ENCODE data around the gene PIK3R5. TPM values are rescaled to one million over a fixed set of nuclear protein-coding genes. Genes with fewer than 3 reads are reported as not detected.

Gene PIK3R5
- total RNA-seq, 1 donor from 2014 or later: 14.5 TPM

- Mint-ChIP-seq H3K4me1 (ENCODE audit: unreplicated experiment) (peaks cover 11% of the 10 kb centered on the region), H3K4me3 (ENCODE audit: unreplicated experiment) (no peak overlapping the region)
Measured at GRCh38 chr17:8855477-8856204, 109.9 kb downstream of the PIK3R5 start.

GRCh38 chr17:8851600-8851999, 113.9 kb downstream of the PIK3R5 start:
- no peak overlapping the region for H3K4me3 Mint-ChIP-seq (ENCODE audit: unreplicated experiment)
- no peak for TF ChIP-seq CTCF (IDR thresholded peaks at IDR 0.05; ENCODE audit: unreplicated experiment)
- no peak overlapping the region for H3K27ac Mint-ChIP-seq (ENCODE audit: unreplicated experiment)
- H3K36me3 Mint-ChIP-seq (ENCODE audit: low read depth, unreplicated experiment): no peaks in the 10 kb centered on the region
- H3K4me1 Mint-ChIP-seq (ENCODE audit: unreplicated experiment): no peaks in the 10 kb centered on the region
- H3K27me3 Mint-ChIP-seq (ENCODE audit: unreplicated experiment): no peaks in the 10 kb centered on the region
- no peak for DNase-seq (ENCODE audit: low spot score)
- H3K9me3 Mint-ChIP-seq (ENCODE audit: unreplicated experiment): no peaks in the 10 kb centered on the region

More at GRCh38 chr17:8855477-8856204, 109.9 kb downstream of the PIK3R5 start:
- TF ChIP-seq CTCF (IDR thresholded peaks at IDR 0.05; ENCODE audit: unreplicated experiment): no peak
- H3K36me3 Mint-ChIP-seq (ENCODE audit: low read depth, unreplicated experiment): no peaks in the 10 kb centered on the region
- no peak for DNase-seq (ENCODE audit: low spot score)
- no peaks in the 10 kb centered on the region for H3K9me3 Mint-ChIP-seq (ENCODE audit: unreplicated experiment)
- no peaks in the 10 kb centered on the region for H3K27me3 Mint-ChIP-seq (ENCODE audit: unreplicated experiment)
- no peak overlapping the region for H3K27ac Mint-ChIP-seq (ENCODE audit: unreplicated experiment)

GRCh38 chr17:8849311-8850041, 116.0 kb downstream of the PIK3R5 start:
- DNase-seq (ENCODE audit: low spot score): no peak
- no peak overlapping the region for H3K27ac Mint-ChIP-seq (ENCODE audit: unreplicated experiment)
- no peak overlapping the region for H3K4me3 Mint-ChIP-seq (ENCODE audit: unreplicated experiment)
- TF ChIP-seq CTCF (IDR thresholded peaks at IDR 0.05; ENCODE audit: unreplicated experiment): no peak
- no peaks in the 10 kb centered on the region for H3K36me3 Mint-ChIP-seq (ENCODE audit: low read depth, unreplicated experiment)
- no peaks in the 10 kb centered on the region for H3K4me1 Mint-ChIP-seq (ENCODE audit: unreplicated experiment)
- H3K27me3 Mint-ChIP-seq (ENCODE audit: unreplicated experiment): peaks cover 3% of the 10 kb centered on the region
- no peaks in the 10 kb centered on the region for H3K9me3 Mint-ChIP-seq (ENCODE audit: unreplicated experiment)

- no peaks in the 10 kb centered on the region for H3K9me3 Mint-ChIP-seq (ENCODE audit: unreplicated experiment)
- DNase-seq (ENCODE audit: low spot score): no peak
- H3K27me3 Mint-ChIP-seq (ENCODE audit: unreplicated experiment): peaks cover 3% of the 10 kb centered on the region
- no peaks in the 10 kb centered on the region for H3K36me3 Mint-ChIP-seq (ENCODE audit: low read depth, unreplicated experiment)
- no peak overlapping the region for H3K4me3 Mint-ChIP-seq (ENCODE audit: unreplicated experiment)
- TF ChIP-seq CTCF (IDR thresholded peaks at IDR 0.05; ENCODE audit: unreplicated experiment): no peak
- no peak overlapping the region for H3K27ac Mint-ChIP-seq (ENCODE audit: unreplicated experiment)
- H3K4me1 Mint-ChIP-seq (ENCODE audit: unreplicated experiment): peaks cover 8% of the 10 kb centered on the region
Measured at GRCh38 chr17:8847891-8848290, 117.6 kb downstream of the PIK3R5 start.

GRCh38 chr17:8846768-8847211, 118.7 kb downstream of the PIK3R5 start:
- Mint-ChIP-seq H3K9me3 (ENCODE audit: unreplicated experiment) (no peaks in the 10 kb centered on the region), H3K27ac (ENCODE audit: unreplicated experiment) (no peak overlapping the region), H3K27me3 (ENCODE audit: unreplicated experiment) (peaks cover 3% of the 10 kb centered on the region), H3K36me3 (ENCODE audit: low read depth, unreplicated experiment) (no peaks in the 10 kb centered on the region), H3K4me3 (ENCODE audit: unreplicated experiment) (no peak overlapping the region), H3K4me1 (ENCODE audit: unreplicated experiment) (peaks cover 8% of the 10 kb centered on the region)
- no peak for DNase-seq (ENCODE audit: low spot score)
- no peak for TF ChIP-seq CTCF (IDR thresholded peaks at IDR 0.05; ENCODE audit: unreplicated experiment)

Data from endothelial cell (in vitro differentiated cells).